H9 (cell line): ENCODE data around the gene GAGE12F. TPM values are rescaled to one million over a fixed set of nuclear protein-coding genes. Genes with fewer than 3 reads are reported as not detected.
"Not testable (repeated sequence)": the region's sequence is repeated elsewhere in the genome, so short reads cannot be mapped to it uniquely, and the experiment has no call there.

Experiments
- DNase-seq: peaks from one replicate; pipeline ENCODE4 v3.0.0-alpha.2; 2017
- H2AFZ ChIP-seq: one replicate; pipeline ENCODE4 v1.6.1; 2013; ENCODE audit warnings: mild to moderate bottlenecking, low read length, control low read depth, moderate library complexity
- H2AK5ac ChIP-seq: 2 replicates; pipeline ENCODE4 v1.6.1; 2013; ENCODE audit warnings: low read length, control low read depth, mixed read lengths; ENCODE audit not compliant: insufficient read length
- H2BK120ac ChIP-seq: one replicate; pipeline ENCODE4 v1.6.1; 2013; ENCODE audit warnings: low read depth, mild to moderate bottlenecking, low read length, control low read depth, inconsistent platforms; ENCODE audit not compliant: poor library complexity, severe bottlenecking
- H2BK12ac ChIP-seq: 2 replicates; pipeline ENCODE4 v1.6.1; 2013; ENCODE audit warnings: low read length, control low read depth, mixed read lengths, low read depth; ENCODE audit not compliant: insufficient read length
- H2BK15ac ChIP-seq: 2 replicates; pipeline ENCODE4 v1.6.1; 2013; ENCODE audit warnings: low read depth, low read length, control low read depth
- H2BK20ac ChIP-seq: one replicate; pipeline ENCODE4 v1.6.1; 2013; ENCODE audit warnings: low read depth, mild to moderate bottlenecking, low read length, control low read depth, inconsistent platforms; ENCODE audit not compliant: poor library complexity, severe bottlenecking
- H2BK5ac ChIP-seq: 2 replicates; pipeline ENCODE4 v1.6.1; 2013; ENCODE audit warnings: low read length, control low read depth, mixed read lengths; ENCODE audit not compliant: insufficient read length
- H3K14ac ChIP-seq: 2 replicates; pipeline ENCODE4 v1.6.1; 2013; ENCODE audit warnings: low read length, control low read depth; ENCODE audit not compliant: insufficient read depth
- H3K18ac ChIP-seq: 2 replicates; pipeline ENCODE4 v1.6.1; 2013; ENCODE audit warnings: low read depth, mild to moderate bottlenecking, mixed read lengths, low read length, control low read depth; ENCODE audit not compliant: insufficient read length
- H3K23ac ChIP-seq: 2 replicates; pipeline ENCODE4 v1.6.1; 2013; ENCODE audit warnings: low read length, control low read depth, mixed read lengths, low read depth; ENCODE audit not compliant: insufficient read length
- H3K23me2 ChIP-seq: 2 replicates; pipeline ENCODE4 v1.6.1; 2013; ENCODE audit warnings: low read depth, mild to moderate bottlenecking, mixed read lengths, low read length, control low read depth; ENCODE audit not compliant: insufficient read length, poor library complexity, severe bottlenecking
- H3K27ac ChIP-seq: 2 replicates; pipeline ENCODE4 v1.5.1; 2013; ENCODE audit warnings: low read length, control low read depth, mixed read lengths, low read depth; ENCODE audit not compliant: insufficient read length
- H3K27me3 ChIP-seq: 2 replicates; pipeline ENCODE4 v1.6.1; 2013; ENCODE audit warnings: low read length, control low read depth, inconsistent platforms; ENCODE audit not compliant: insufficient read depth
- H3K4ac ChIP-seq: 2 replicates; pipeline ENCODE4 v1.6.1; 2013; ENCODE audit warnings: low read depth, mild to moderate bottlenecking, control low read depth, inconsistent platforms, low read length, moderate library complexity
- H3K4me1 ChIP-seq: 2 replicates; pipeline ENCODE4 v1.6.1; 2013; ENCODE audit warnings: low read length, control low read depth, inconsistent platforms; ENCODE audit not compliant: insufficient read depth
- H3K4me2 ChIP-seq: 2 replicates; pipeline ENCODE4 v1.6.1; 2013; ENCODE audit warnings: low read length, control low read depth, mixed read lengths; ENCODE audit not compliant: insufficient read length, insufficient read depth
- H3K56ac ChIP-seq: 2 replicates; pipeline ENCODE4 v1.6.1; 2013; ENCODE audit warnings: low read depth, mild to moderate bottlenecking, mixed read lengths, low read length, control low read depth; ENCODE audit not compliant: insufficient read length
- H3K79me1 ChIP-seq: 2 replicates; pipeline ENCODE4 v1.6.1; 2013; ENCODE audit warnings: low read depth, mild to moderate bottlenecking, moderate library complexity, low read length, control low read depth, inconsistent platforms; ENCODE audit not compliant: insufficient read depth, poor library complexity, severe bottlenecking
- H3K79me2 ChIP-seq: 2 replicates; pipeline ENCODE4 v1.6.1; 2013; ENCODE audit warnings: low read length, control low read depth, inconsistent platforms; ENCODE audit not compliant: insufficient read depth
- H3K9ac ChIP-seq: 2 replicates; pipeline ENCODE4 v1.6.1; 2013; ENCODE audit warnings: low read length, control low read depth, mixed read lengths; ENCODE audit not compliant: insufficient read length; ENCODE audit errors: extremely low read depth
- H3K9me3 ChIP-seq: one replicate; pipeline ENCODE4 v1.6.1; 2013; ENCODE audit warnings: low read depth, low read length, inconsistent platforms; ENCODE audit not compliant: control insufficient read depth
- H3T11ph ChIP-seq: one replicate; pipeline ENCODE4 v1.6.1; 2013; ENCODE audit warnings: mild to moderate bottlenecking, low read length, control low read depth, inconsistent platforms
- H4K20me1 ChIP-seq: one replicate; pipeline ENCODE4 v1.6.1; 2013; ENCODE audit not compliant: control insufficient read depth, insufficient read length, insufficient read depth
- H4K5ac ChIP-seq: 2 replicates; pipeline ENCODE4 v1.6.1; 2013; ENCODE audit warnings: low read depth, mild to moderate bottlenecking, mixed read lengths, low read length, control low read depth; ENCODE audit not compliant: insufficient read length
- H4K8ac ChIP-seq: replicated peaks from 2 replicates; pipeline ENCODE4 v1.6.1; 2013; ENCODE audit warnings: low read length, control low read depth, mixed read lengths, low read depth; ENCODE audit not compliant: insufficient read length
- H4K91ac ChIP-seq: 2 replicates; pipeline ENCODE4 v1.6.1; 2013; ENCODE audit warnings: low read depth, mild to moderate bottlenecking, moderate library complexity, mixed read lengths, low read length, control low read depth; ENCODE audit not compliant: insufficient read length
- H3K27ac Mint-ChIP-seq, 3 experiments: 2 replicates in 2 of 3; 3 replicates in 1 of 3; pipeline ENCODE4 v1.8.0; 2020 to 2021; ENCODE audit warnings: mixed read lengths in 3 of 3, mild to moderate bottlenecking in 1 of 3, moderate library complexity in 1 of 3
- H3K27me3 Mint-ChIP-seq: 2 replicates; pipeline ENCODE4 v1.8.0; 2021; ENCODE audit warnings: low read depth, mild to moderate bottlenecking, moderate library complexity, mixed read lengths
- H3K36me3 Mint-ChIP-seq, 3 experiments: 2 replicates in 2 of 3; 3 replicates in 1 of 3; pipeline ENCODE4 v1.8.0; 2020 to 2021; ENCODE audit warnings: low read depth in 3 of 3, mixed read lengths in 3 of 3; ENCODE audit not compliant: insufficient read depth in 1 of 3
- H3K4me1 Mint-ChIP-seq, 2 experiments: 2 replicates each; pipeline ENCODE4 v1.8.0; 2020; ENCODE audit warnings: mixed read lengths in 2 of 2
- H3K4me3 Mint-ChIP-seq, 2 experiments: 2 replicates in 1 of 2; 3 replicates in 1 of 2; pipeline ENCODE4 v1.8.0; 2020 to 2021; ENCODE audit warnings: mild to moderate bottlenecking in 2 of 2, mixed read lengths in 2 of 2, moderate library complexity in 1 of 2
- H3K9me3 Mint-ChIP-seq, 2 experiments: 2 replicates in 1 of 2; 3 replicates in 1 of 2; pipeline ENCODE4 v1.8.0; 2020; ENCODE audit warnings: mild to moderate bottlenecking in 2 of 2, mixed read lengths in 2 of 2, moderate library complexity in 1 of 2
- WGBS: extraction: QIAGEN DNeasy Blood & Tissue Kit; methylation state at CpG from one replicate; pipeline ENCODE4 v1.1.7; 2013; ENCODE audit warnings: missing lambda C conversion rate, low lambda C conversion rate, mixed read lengths; ENCODE audit not compliant: insufficient read length; ENCODE audit errors: extremely low coverage; 5-methylcytosine and 5-hydroxymethylcytosine counted together
- total RNA-seq: library from RNA; stranded (reverse); gene quantifications from 2 replicates; pipeline ENCODE4 v1.2.1, GENCODE V29; 2021

Gene GAGE12F
- total RNA-seq, 1 experiment from 2014 or later = not detected

DNA sequence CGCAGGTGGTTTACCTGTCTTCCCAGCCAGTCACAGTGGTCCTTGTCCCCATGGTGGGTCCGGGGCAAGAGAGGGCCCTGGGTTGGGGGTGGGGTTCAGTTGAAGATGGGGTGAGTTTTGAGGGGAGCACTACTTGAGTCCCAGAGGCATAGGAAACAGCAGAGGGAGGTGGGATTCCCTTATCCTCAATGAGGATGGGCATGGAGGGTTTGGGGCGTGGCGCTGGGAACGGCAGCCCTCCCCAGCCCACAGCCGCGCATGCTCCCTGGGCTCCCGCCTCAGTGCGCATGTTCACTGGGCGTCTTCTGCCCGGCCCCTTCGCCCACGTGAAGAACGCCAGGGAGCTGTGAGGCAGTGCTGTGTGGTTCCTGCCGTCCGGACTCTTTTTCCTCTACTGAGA, 28.6 kb downstream of the GAGE12F start, which contains the start of gene GAGE2A:
GAGE2A (plus strand) TSS at position 301 of the 400 bp plus-strand sequence. CDS start 1,155 bp downstream, outside the sequence.
- H3K4me2 ChIP-seq, H3K23ac ChIP-seq, H3K27me3 ChIP-seq, H4K91ac ChIP-seq, H3K27me3 Mint-ChIP-seq, H3K79me1 ChIP-seq, H3K56ac ChIP-seq, H3K4ac ChIP-seq, H3K36me3 Mint-ChIP-seq, H4K20me1 ChIP-seq, H3K9ac ChIP-seq, H2AK5ac ChIP-seq, H3K79me2 ChIP-seq, H2BK12ac ChIP-seq, H2BK20ac ChIP-seq, H3K9me3 ChIP-seq, H3T11ph ChIP-seq, H3K4me1 Mint-ChIP-seq, H3K23me2 ChIP-seq, H3K14ac ChIP-seq, H2BK5ac ChIP-seq, H3K9me3 Mint-ChIP-seq, H2BK120ac ChIP-seq, H3K4me1 ChIP-seq, H4K8ac ChIP-seq, H3K27ac ChIP-seq, H2AFZ ChIP-seq, H2BK15ac ChIP-seq, H3K27ac Mint-ChIP-seq, H4K5ac ChIP-seq, H3K18ac ChIP-seq, H3K4me3 Mint-ChIP-seq, DNase-seq: not testable (repeated sequence)
- WGBS = no CpG with 5 or more reads among the region's 16 CpGs

DNA sequence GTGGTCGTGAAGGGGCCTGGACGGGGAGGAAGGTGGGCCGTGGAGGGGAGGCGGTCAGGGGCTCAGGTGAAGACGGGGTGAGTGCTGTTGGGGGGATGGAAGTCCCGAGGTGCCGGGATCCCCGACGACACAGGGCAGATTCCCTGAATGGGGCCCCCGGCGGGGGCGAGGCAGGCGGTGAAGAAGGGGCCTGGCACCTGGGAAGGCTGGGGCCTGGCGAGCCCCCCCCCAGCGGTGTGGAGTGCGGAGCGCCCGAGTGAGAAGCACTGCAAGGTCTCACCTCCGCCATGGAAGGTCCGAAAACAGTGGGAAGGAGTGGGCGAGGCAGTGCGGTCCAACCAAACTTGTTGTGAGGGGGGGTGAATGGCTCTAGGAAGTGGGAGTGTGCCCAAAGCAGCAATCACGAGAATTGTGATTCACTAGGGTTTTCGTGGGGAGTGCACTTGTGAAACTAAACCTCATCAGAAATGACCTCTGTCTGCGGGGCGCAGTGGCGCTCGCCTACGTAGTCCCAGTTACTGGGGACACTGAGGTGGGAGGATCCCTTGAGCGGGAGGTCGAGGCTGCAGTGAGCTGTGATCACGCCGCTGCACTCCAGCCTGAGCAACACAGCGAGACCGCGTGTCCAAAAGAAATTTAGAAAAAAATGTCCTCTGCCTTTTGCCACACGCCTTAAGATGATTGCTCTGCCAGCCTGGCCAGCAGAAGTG, 29.3 kb downstream of the GAGE12F start:
- H3K9me3 ChIP-seq, H3K79me1 ChIP-seq, H3K56ac ChIP-seq, H3K4me1 ChIP-seq, DNase-seq, H3K4me2 ChIP-seq, H3K9me3 Mint-ChIP-seq, H3K18ac ChIP-seq, H2AFZ ChIP-seq, H3K4me3 Mint-ChIP-seq, H4K20me1 ChIP-seq, H3K4ac ChIP-seq, H3K79me2 ChIP-seq, H3K14ac ChIP-seq, H3K27ac Mint-ChIP-seq, H3T11ph ChIP-seq, H2BK120ac ChIP-seq, H4K91ac ChIP-seq, H3K27me3 ChIP-seq, H3K9ac ChIP-seq, H2BK15ac ChIP-seq, H2BK5ac ChIP-seq, H3K4me1 Mint-ChIP-seq, H2AK5ac ChIP-seq, H3K36me3 Mint-ChIP-seq, H3K27ac ChIP-seq, H2BK20ac ChIP-seq, H4K5ac ChIP-seq, H2BK12ac ChIP-seq, H3K23me2 ChIP-seq, H4K8ac ChIP-seq, H3K27me3 Mint-ChIP-seq, H3K23ac ChIP-seq: not testable (repeated sequence)
- no CpG with 5 or more reads among the region's 37 CpGs for WGBS
